HG03354 (cell line): ENCODE results near the gene ADAM22.
A peak's percentile ranks its signal among the peaks of the same experiment; 100 is the strongest.
"Not testable (repeated sequence)": the region's sequence is repeated elsewhere in the genome, so short reads cannot be mapped to it uniquely, and the experiment has no call there.

Experiments used
- ATAC-seq: cut with Tn5 transposase; IDR thresholded peaks from one replicate; pipeline ENCODE4 v1.9.1; 2021; ENCODE audit warnings: mild to moderate bottlenecking; ENCODE audit not compliant: unreplicated experiment, poor library complexity, severe bottlenecking

The ADAM22 gene, protein sequence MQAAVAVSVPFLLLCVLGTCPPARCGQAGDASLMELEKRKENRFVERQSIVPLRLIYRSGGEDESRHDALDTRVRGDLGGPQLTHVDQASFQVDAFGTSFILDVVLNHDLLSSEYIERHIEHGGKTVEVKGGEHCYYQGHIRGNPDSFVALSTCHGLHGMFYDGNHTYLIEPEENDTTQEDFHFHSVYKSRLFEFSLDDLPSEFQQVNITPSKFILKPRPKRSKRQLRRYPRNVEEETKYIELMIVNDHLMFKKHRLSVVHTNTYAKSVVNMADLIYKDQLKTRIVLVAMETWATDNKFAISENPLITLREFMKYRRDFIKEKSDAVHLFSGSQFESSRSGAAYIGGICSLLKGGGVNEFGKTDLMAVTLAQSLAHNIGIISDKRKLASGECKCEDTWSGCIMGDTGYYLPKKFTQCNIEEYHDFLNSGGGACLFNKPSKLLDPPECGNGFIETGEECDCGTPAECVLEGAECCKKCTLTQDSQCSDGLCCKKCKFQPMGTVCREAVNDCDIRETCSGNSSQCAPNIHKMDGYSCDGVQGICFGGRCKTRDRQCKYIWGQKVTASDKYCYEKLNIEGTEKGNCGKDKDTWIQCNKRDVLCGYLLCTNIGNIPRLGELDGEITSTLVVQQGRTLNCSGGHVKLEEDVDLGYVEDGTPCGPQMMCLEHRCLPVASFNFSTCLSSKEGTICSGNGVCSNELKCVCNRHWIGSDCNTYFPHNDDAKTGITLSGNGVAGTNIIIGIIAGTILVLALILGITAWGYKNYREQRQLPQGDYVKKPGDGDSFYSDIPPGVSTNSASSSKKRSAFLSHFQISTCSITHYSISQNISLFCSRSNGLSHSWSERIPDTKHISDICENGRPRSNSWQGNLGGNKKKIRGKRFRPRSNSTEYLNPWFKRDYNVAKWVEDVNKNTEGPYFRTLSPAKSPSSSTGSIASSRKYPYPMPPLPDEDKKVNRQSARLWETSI

GRCh38 chr7:87933953-87934698, at the start of gene ADAM22:
TSS of gene ADAM22 (plus strand) at chr7:87934251. CDS start at chr7:87934466, 215 bp downstream.
- ATAC-seq = peak; percentile 96

DNA sequence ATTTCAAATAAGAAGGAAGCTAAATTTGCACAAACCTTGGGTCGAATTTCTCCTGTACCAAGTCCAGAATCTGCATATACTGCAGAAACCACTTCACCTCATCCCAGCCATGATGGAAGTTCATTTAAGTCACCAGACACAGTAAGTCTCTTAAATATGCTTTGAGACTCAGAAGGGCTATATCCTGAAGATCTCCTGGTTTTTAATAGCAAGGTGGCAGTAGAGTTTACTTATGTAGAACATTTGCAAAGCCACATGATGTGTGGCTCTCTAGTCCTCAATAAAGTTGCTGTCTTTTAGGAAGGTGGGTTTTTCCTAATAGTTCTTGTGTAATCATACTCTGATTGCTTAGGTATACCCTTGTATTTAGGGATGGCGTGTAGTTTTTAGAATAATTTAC, 49.0 kb upstream of the ADAM22 start:
- no peak for ATAC-seq

- ATAC-seq = no peak
Observed at GRCh38 chr7:87886875-87887274, 47.2 kb upstream of the ADAM22 start.

- no peak for ATAC-seq
Observed at GRCh38 chr7:87895363-87895762, 38.7 kb upstream of the ADAM22 start.

- no peak for ATAC-seq
Observed at GRCh38 chr7:87899255-87899654, 34.8 kb upstream of the ADAM22 start.

DNA sequence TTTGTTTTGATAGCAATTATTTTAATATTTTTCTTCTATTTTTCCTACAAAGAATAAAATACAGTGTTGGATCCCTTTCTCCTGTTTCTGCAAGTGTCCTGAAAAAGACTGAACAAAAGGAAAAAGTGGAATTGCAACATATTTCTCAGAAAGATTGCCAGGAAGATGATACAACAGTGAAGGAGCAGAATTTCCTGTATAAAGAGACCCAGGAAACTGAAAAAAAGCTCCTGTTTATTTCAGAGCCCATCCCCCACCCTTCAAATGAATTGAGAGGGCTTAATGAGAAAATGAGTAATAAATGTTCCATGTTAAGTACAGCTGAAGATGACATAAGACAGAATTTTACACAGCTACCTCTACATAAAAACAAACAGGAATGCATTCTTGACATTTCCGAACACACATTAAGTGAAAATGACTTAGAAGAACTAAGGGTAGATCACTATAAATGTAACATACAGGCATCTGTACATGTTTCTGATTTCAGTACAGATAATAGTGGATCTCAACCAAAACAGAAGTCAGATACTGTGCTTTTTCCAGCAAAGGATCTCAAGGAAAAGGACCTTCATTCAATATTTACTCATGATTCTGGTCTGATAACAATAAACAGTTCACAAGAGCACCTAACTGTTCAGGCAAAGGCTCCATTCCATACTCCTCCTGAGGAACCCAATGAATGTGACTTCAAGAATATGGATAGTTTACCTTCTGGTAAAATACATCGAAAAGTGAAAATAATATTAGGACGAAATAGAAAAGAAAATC, 26.7 kb upstream of the ADAM22 start:
- not testable (repeated sequence) for ATAC-seq

GRCh38 chr7:87908814-87909213, 25.2 kb upstream of the ADAM22 start:
- not testable (repeated sequence) for ATAC-seq

DNA sequence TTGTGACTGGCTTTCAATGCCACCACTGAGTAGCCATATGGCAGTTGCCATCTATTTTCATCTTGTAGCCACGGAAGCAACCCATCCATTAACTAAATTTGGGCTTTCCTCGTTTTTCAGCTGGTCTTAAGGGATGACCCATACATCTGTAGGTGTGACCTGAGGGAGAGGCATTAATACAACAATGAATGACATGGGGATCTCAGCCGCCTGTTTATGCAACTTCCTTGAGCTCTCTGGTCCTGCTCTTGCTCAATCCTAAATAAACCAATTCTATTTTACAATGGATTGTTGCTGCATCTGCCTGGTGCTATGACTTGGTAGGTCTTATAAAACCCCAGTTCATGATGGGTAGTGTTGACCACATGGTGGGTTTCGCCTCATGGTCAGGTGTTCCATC, 21.9 kb upstream of the ADAM22 start:
- no peak for ATAC-seq

GRCh38 chr7:87918740-87919139, 15.3 kb upstream of the ADAM22 start:
- ATAC-seq = no peak

GRCh38 chr7:87919875-87920274, 14.2 kb upstream of the ADAM22 start:
- no peak for ATAC-seq

GRCh38 chr7:87920578-87920977, 13.5 kb upstream of the ADAM22 start:
- no peak for ATAC-seq

GRCh38 chr7:87922759-87923395, 11.2 kb upstream of the ADAM22 start:
- ATAC-seq = not testable (repeated sequence)

DNA sequence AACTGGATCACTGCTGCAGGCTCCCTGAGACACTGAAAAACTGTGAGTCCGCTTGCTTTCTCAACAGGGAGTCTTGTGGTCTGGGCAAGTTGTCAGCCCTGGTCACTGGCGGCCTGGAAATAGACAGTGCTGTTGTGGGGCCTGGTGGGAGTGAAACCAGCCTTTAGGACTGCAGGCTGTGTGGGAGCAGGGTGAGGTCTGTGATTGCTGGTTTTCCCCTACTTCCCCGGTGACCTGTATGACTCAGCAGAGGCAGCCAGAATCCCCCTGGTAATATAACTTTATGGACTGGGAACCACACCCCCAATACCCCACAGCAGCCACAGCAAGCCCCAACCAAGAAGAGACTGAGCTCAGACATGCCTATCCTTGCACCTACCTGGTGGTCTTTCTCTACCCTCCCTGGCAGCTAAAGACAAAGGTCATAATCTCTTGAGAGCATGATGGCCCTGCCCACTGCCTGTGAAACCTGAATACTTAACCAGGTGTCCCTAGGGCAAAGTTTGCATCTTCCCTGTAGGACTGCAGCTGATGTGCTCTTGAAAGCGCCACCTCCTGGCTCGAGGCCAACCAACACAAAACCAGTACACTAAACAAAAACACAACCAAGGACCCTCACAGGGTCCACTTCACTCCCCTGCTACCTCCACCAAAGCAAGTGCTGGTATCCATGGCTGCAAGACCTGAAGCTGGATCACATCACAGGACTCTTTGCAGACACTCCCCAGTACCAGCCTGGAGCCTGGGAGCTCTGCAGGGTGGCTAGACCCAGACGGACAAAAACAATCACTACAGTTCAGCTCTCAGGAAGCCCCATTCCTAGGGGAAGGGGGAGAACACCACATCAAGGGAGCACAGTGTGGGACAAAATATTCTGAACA, 7.2 kb upstream of the ADAM22 start:
- ATAC-seq = peak; percentile 97

- ATAC-seq = peak; percentile 40
Observed at GRCh38 chr7:87933605-87933952, 472 bp upstream of the ADAM22 start.

DNA sequence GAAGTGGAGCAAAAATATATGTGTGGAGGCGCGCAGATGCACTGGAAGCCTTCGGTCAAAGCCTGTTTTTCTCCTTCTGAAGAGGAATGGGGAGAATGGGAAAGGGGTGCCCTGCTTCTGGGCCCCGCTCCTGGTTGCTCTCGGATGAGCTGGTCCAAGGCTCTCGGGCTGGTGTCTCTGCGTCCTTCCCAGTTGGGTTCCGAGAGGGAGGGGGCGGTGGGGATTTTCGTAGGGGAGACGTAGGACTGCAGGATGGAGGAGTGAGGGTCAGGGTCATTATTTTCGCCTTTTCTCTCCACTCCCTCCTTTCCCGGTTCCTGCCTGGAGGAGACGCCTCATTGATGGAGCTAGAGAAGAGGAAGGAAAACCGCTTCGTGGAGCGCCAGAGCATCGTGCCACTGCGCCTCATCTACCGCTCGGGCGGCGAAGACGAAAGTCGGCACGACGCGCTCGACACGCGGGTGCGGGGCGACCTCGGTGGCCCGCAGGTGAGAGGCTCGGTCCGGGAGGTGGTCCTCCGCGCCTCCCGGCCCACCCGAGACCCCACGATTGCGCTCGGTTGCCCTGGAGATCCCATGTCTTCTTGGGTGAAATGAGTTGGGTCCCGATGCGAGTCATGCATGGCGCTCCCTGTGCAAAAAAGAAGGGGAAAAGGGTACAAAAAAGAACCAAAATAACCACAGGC, 790 bp downstream of the ADAM22 start:
- peak; percentile 3 for ATAC-seq

DNA sequence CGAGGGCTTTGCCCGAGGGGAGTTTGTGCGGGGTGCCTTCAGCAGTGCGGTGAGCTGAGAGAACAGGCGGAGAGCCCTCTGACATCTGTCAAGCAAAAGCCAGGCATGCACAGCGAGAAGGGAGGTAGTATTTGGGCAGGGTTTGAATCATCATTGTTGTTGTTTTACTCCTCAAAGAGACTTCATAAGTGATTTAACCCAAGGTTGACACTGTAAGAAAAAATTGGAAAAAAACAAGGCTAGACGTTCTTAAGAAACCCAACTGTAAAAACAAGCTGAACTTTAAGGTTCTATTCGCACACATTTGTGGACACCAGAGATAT, 1.3 kb downstream of the ADAM22 start:
- no peak for ATAC-seq

GRCh38 chr7:87941138-87941537, 7.1 kb downstream of the ADAM22 start:
- ATAC-seq = no peak

DNA sequence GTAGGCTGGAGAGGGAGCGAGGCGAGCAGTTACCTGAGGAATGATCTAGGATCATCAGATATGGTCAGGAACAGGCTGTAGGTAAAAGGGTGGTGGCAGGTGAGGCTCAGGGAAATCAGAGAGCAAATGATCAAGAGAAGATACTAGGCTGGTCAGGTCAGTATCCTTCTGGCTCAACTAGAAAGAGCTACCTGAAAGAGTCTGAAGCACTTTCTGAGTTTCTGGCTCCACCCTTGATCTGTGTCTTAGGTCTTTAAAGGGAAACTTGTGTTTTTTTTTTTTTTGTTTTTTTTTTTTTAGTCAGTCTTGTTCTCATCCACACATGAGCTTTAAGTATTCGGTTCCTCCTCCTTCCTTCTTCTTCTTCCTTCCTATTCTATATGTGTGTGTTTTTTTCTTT, 10.5 kb downstream of the ADAM22 start:
- no peak for ATAC-seq
